ENCODE measurements around the gene ATP9B.

Gene ATP9B

GRCh38 chr18:79394534-79395307, 325.5 kb downstream of the ATP9B start:
- peak; percentile 60 to 68 for DNase-seq (ENCODE audit: low read depth in 2 of 2)

- no peak for DNase-seq (ENCODE audit: low read depth in 2 of 2)
Observed at GRCh38 chr18:79395308-79395640, 326.1 kb downstream of the ATP9B start.

- DNase-seq (ENCODE audit: low read depth in 2 of 2) = peak; percentile 83 to 84
Observed at GRCh38 chr18:79395761-79396404, 326.7 kb downstream of the ATP9B start, which contains the start of gene NFATC1. Gene NFATC1 (plus strand): TSS chr18:79395930. CDS start chr18:79396225, 295 bp downstream.

GRCh38 chr18:79396431-79397246, 327.4 kb downstream of the ATP9B start:
- DNase-seq (ENCODE audit: low read depth in 2 of 2) = peak in 1 of 2 donors; percentile 54

- DNase-seq (ENCODE audit: low read depth in 2 of 2) = no peak
Observed at GRCh38 chr18:79397247-79397829, 328.1 kb downstream of the ATP9B start.

- DNase-seq (ENCODE audit: low read depth in 2 of 2) = no peak
Observed at GRCh38 chr18:79397830-79398761, 328.9 kb downstream of the ATP9B start.

- DNase-seq (ENCODE audit: low read depth in 2 of 2) = peak in 1 of 2 donors; percentile 34
Observed at GRCh38 chr18:79399275-79400081, 330.3 kb downstream of the ATP9B start.

- peak; percentile 55 to 68 for DNase-seq (ENCODE audit: low read depth in 2 of 2)
Observed at GRCh38 chr18:79400091-79400590, 330.9 kb downstream of the ATP9B start.

- peak; percentile 53 to 61 for DNase-seq (ENCODE audit: low read depth in 2 of 2)
Observed at GRCh38 chr18:79400591-79401381, 331.6 kb downstream of the ATP9B start.

- no peak for DNase-seq (ENCODE audit: low read depth in 2 of 2)
Observed at GRCh38 chr18:79401494-79402208, 332.5 kb downstream of the ATP9B start.

GRCh38 chr18:79402209-79402576, 333.0 kb downstream of the ATP9B start:
- DNase-seq (ENCODE audit: low read depth in 2 of 2) = no peak

- DNase-seq (ENCODE audit: low read depth in 2 of 2) = no peak
Observed at GRCh38 chr18:79402977-79403722, 334.0 kb downstream of the ATP9B start.

GRCh38 chr18:79403723-79404566, 334.8 kb downstream of the ATP9B start:
- no peak for DNase-seq (ENCODE audit: low read depth in 2 of 2)

- no peak for DNase-seq (ENCODE audit: low read depth in 2 of 2)
Observed at GRCh38 chr18:79404567-79404910, 335.3 kb downstream of the ATP9B start.

- DNase-seq (ENCODE audit: low read depth in 2 of 2) = peak in 1 of 2 donors; percentile 42
Observed at GRCh38 chr18:79405019-79405780, 336.0 kb downstream of the ATP9B start.

Data from stimulated activated CD4-positive, alpha-beta T cell treated with anti-CD3 and anti-CD28 coated beads, Interleukin-1b, Interleukin-23, amount 100 ng/mL, for 4 hours (primary cell).